Endothelial cell of umbilical vein (primary cell): ENCODE data around the gene PIK3AP1. TPM values are rescaled to one million over a fixed set of nuclear protein-coding genes. Genes with fewer than 3 reads are reported as not detected.
A peak's percentile ranks its signal among the peaks of the same experiment; 100 is the strongest.

Experiments
- BruUV-seq: library from RNA; stranded (reverse); fragments of 400-500 nt; replicated peaks from 2 replicates; lab custom pipeline; 2021; lab: Mats Ljungman, UMichigan
- CTCF ChIA-PET: fragments of 300-600, 350-600 bp; sonication (Branson Sonifier 250); formaldehyde crosslinking; loops from one replicate; lab custom pipeline; 2021; ENCODE audit warnings: antibody characterized with exemption, inconsistent platforms; lab: Charles Lee
- POLR2A ChIA-PET: fragments of 300-600, 350-600 bp; sonication (Branson Sonifier 250); formaldehyde crosslinking; loops from one replicate; lab custom pipeline; 2021; ENCODE audit warnings: antibody characterized with exemption, inconsistent platforms; lab: Charles Lee
- DNase-seq: peaks from one replicate; pipeline ENCODE4 v3.0.0-alpha.2; 2011; ENCODE audit warnings: low read depth, low spot score
- FAIRE-seq: peaks from 2 replicates; lab custom pipeline; 2011; peaks lifted over from hg19 to GRCh38; lab: Jason Lieb, UNC
- H2AFZ ChIP-seq: 2 replicates; pipeline ENCODE4 v1.6.0; 2012; ENCODE audit warnings: low read depth, low read length, control low read depth, inconsistent platforms
- H3K27ac ChIP-seq: 2 replicates; pipeline ENCODE4 v1.5.1; 2011; ENCODE audit warnings: low read depth, mild to moderate bottlenecking, control low read depth, low read length, moderate library complexity; ENCODE audit not compliant: insufficient read depth
- H3K27me3 ChIP-seq, 2 experiments: 2 replicates each; pipeline versions ENCODE4 v1.6.0 to v1.6.1; 2011; ENCODE audit warnings: low read length in 2 of 2, mixed read lengths in 1 of 2; ENCODE audit not compliant: control insufficient read depth in 2 of 2, insufficient read depth in 2 of 2
- H3K36me3 ChIP-seq, 2 experiments: 2 replicates in 1 of 2; 3 replicates in 1 of 2; pipeline ENCODE4 v1.5.1; 2011; ENCODE audit warnings: low read length in 2 of 2, mild to moderate bottlenecking in 1 of 2, moderate library complexity in 1 of 2; ENCODE audit not compliant: control insufficient read depth in 2 of 2, insufficient read depth in 2 of 2; ENCODE audit errors: extremely low read depth in 1 of 2
- H3K4me1 ChIP-seq: 3 replicates; pipeline ENCODE4 v1.5.1; 2011; ENCODE audit warnings: mild to moderate bottlenecking, low read length; ENCODE audit not compliant: control insufficient read depth, insufficient read depth; ENCODE audit errors: extremely low read depth
- H3K4me2 ChIP-seq: 2 replicates; pipeline ENCODE4 v1.6.1; 2011; ENCODE audit warnings: low read length, control low read depth, mixed read lengths; ENCODE audit not compliant: insufficient read depth
- H3K4me3 ChIP-seq, 3 experiments: fragments of 200-600 bp in 1 of 3; sonication (generic), shearing (Covaris generic) in 1 of 3; replicated peaks in 1 of 3; 2 replicates each; pipeline ENCODE4 v1.5.1; 2011 to 2016; ENCODE audit warnings: control low read depth in 3 of 3, low read length in 3 of 3, mild to moderate bottlenecking in 2 of 3, inconsistent platforms in 1 of 3, low read depth in 1 of 3, moderate library complexity in 1 of 3; ENCODE audit not compliant: insufficient read depth in 1 of 3
- H3K79me2 ChIP-seq: 2 replicates; pipeline ENCODE4 v1.6.0; 2012; ENCODE audit warnings: low read length, inconsistent platforms; ENCODE audit not compliant: control insufficient read depth, insufficient read depth
- H3K9ac ChIP-seq: replicated peaks from 2 replicates; pipeline ENCODE3; 2011; ENCODE audit warnings: low read length, control low read depth; ENCODE audit not compliant: insufficient read depth; ENCODE audit errors: extremely low read depth
- H3K9me1 ChIP-seq: replicated peaks from 3 replicates; pipeline ENCODE4 v1.6.0; 2011; ENCODE audit warnings: mild to moderate bottlenecking, low read length; ENCODE audit not compliant: control insufficient read depth, insufficient read depth; ENCODE audit errors: extremely low read depth
- H3K9me3 ChIP-seq: replicated peaks from 2 replicates; pipeline ENCODE4 v1.5.1; 2012; ENCODE audit warnings: low read length, inconsistent platforms; ENCODE audit not compliant: control insufficient read depth, insufficient read depth
- H4K20me1 ChIP-seq: replicated peaks from 2 replicates; pipeline ENCODE3; 2011; ENCODE audit warnings: mild to moderate bottlenecking, low read length; ENCODE audit not compliant: control insufficient read depth, insufficient read depth; ENCODE audit errors: extremely low read depth
- EZH2 ChIP-seq: IDR thresholded peaks from 2 replicates; pipeline ENCODE4 v1.6.1; 2012; ENCODE audit warnings: borderline replicate concordance, low read depth, mild to moderate bottlenecking, moderate library complexity, low read length, inconsistent platforms; ENCODE audit not compliant: severe bottlenecking
- FOS ChIP-seq: IDR thresholded peaks from 2 replicates; pipeline ENCODE4 v1.6.1; 2011; ENCODE audit warnings: mild to moderate bottlenecking, low read length, moderate library complexity, borderline replicate concordance; ENCODE audit not compliant: insufficient read depth
- GATA2 ChIP-seq: IDR thresholded peaks from 2 replicates; pipeline ENCODE4 v1.7.0; 2011; ENCODE audit warnings: low read depth, mild to moderate bottlenecking, moderate library complexity, mixed read lengths, low read length; ENCODE audit not compliant: insufficient read length, insufficient read depth
- JUN ChIP-seq: IDR thresholded peaks from 2 replicates; pipeline ENCODE4 v1.6.1; 2011; ENCODE audit warnings: borderline replicate concordance, low read depth; ENCODE audit not compliant: insufficient read length, insufficient read depth
- MYC ChIP-seq: IDR thresholded peaks from one replicate; pipeline ENCODE4 v1.6.1; 2011; ENCODE audit warnings: mild to moderate bottlenecking, low read depth, low read length
- POLR2A ChIP-seq: IDR thresholded peaks from 2 replicates; pipeline ENCODE4 v1.6.1; 2012; ENCODE audit warnings: low read depth, mild to moderate bottlenecking, control low read depth, low read length
- dilution Hi-C: fragments of 300-500 bp; cut with MboI; formaldehyde crosslinking; loops from one replicate; pipeline ENCODE4 v1.15.0; 2019; ENCODE audit warnings: low sequenced_read_pairs; ENCODE audit not compliant: extremely low pct_ligation_motif_present
- intact Hi-C: fragments of 100-400 bp; cut with micrococcal nuclease; formaldehyde crosslinking; loops from one replicate; pipeline ENCODE4 v1.10.0; 2022
- polyA plus RNA-seq, 4 experiments: library from polyadenylated mRNA; depleted of rRNA in 3 of 4; stranded (reverse) in 3 of 4; unstranded in 1 of 4; fragments of >200 nt; gene quantifications; 2 replicates each; pipeline versions ENCODE4 v1.2.1 to v1.2.3, GENCODE V29; 2011 to 2012; ENCODE audit warnings: missing spikeins in 1 of 4
- total RNA-seq: library from RNA; stranded (reverse); gene quantifications from 2 replicates; pipeline ENCODE4 v1.2.3, GENCODE V29; 2021
- TF ChIP-seq, protein P1 (sequence below): IDR thresholded peaks from 2 replicates; pipeline ENCODE4 v1.6.1; 2011; ENCODE audit not compliant: insufficient read depth, insufficient read length

Gene PIK3AP1
- total and polyA plus RNA-seq, 2 donors (not counting 3 experiments of a cell fraction or from before 2014, with no cell fraction given): 0.04 TPM; not detected in 1

DNA sequence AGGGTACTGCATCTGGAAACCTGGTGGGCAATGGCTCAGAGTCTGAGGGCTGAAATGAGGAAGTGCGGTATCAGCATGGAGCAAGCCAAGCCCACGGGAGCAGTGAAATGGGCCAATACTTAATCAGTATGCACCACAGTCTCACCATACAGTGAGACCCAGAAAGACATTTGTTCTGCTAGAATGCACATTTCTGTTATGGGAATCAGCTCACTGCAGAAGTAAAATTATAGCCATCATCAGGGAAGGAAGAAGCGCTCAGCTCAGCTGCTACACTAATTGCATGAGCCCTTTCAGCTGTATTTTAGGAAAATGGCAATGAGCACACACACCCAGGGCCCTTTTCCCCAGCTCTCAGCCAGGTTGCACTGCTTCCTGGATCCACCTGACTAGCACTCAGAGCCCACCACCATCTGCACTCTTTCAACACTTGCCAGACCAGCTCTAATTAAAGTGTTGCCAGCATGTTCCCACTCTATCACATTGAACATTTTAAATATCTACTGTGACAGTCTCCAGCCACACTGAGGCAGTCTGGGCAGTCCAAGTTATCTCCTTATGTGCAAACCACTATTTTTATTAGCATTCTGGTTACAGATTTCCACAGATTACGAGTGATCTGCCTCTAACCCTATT, 44.2 kb upstream of the PIK3AP1 start:
- CTCF ChIA-PET: interaction anchor here (1.1 to 2.0 kb wide), 5 partner anchors 9 to 308 kb away, joined by 3 to 22 read pairs (median 4); no protein-coding TSS in a partner anchor
- intact Hi-C loops: loop anchor here (1.0 kb wide), 3 partner anchors 66 to 446 kb away; no protein-coding TSS in a partner anchor

GRCh38 chr10:96758423-96758822, 38.1 kb upstream of the PIK3AP1 start:
- Histone ChIP-seq H3K9ac (no peak overlapping the region), H3K9me3 (no peaks in the 10 kb centered on the region), H4K20me1 (no peaks in the 10 kb centered on the region), H3K4me2 (no peak overlapping the region), H2AFZ (no peak overlapping the region), H3K4me3 (no peak overlapping the region), H3K27me3 (peaks cover 0 to 4% of the 10 kb centered on the region in 2 experiments), H3K27ac (no peak overlapping the region), H3K36me3 (no peaks in the 10 kb centered on the region), H3K79me2 (no peaks in the 10 kb centered on the region), H3K4me1 (no peaks in the 10 kb centered on the region), H3K9me1 (no peaks in the 10 kb centered on the region)
- FAIRE-seq: no peak
- ChIA-PET CTCF (interaction anchor here (1.0 kb wide), 2 partner anchors 10 kb away, joined by 3 to 4 read pairs; no protein-coding TSS in a partner anchor), POLR2A (no interaction called here)
- BruUV-seq: no TSS peak
- DNase-seq: no peak
- peak; percentile 17 for TF ChIP-seq FOS
- no peak for TF ChIP-seq MYC
- intact Hi-C loops (no loop called here), dilution Hi-C loops (no loop called here)

More for the DNA sequence above, 44.2 kb upstream of the PIK3AP1 start:
- Histone ChIP-seq H3K9me3 (no peaks in the 10 kb centered on the region), H3K36me3 (no peaks in the 10 kb centered on the region), H3K9ac (no peak overlapping the region), H3K27me3 (no peaks in the 10 kb centered on the region), H4K20me1 (no peaks in the 10 kb centered on the region), H3K9me1 (no peaks in the 10 kb centered on the region), H3K27ac (no peak overlapping the region), H2AFZ (no peak overlapping the region), H3K4me3 (no peak overlapping the region), H3K79me2 (no peaks in the 10 kb centered on the region), H3K4me2 (no peak overlapping the region), H3K4me1 (no peaks in the 10 kb centered on the region)
- FAIRE-seq (no peak), DNase-seq (no peak)
- no TSS peak for BruUV-seq
- dilution Hi-C loops: no loop called here
- no peak for TF ChIP-seq EZH2
- TF ChIP-seq GATA2: no peak
- TF ChIP-seq, protein P1, sequence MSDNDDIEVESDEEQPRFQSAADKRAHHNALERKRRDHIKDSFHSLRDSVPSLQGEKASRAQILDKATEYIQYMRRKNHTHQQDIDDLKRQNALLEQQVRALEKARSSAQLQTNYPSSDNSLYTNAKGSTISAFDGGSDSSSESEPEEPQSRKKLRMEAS: no peak
- no peak for TF ChIP-seq MYC
- TF ChIP-seq POLR2A: no peak
- TF ChIP-seq JUN: no peak
- POLR2A ChIA-PET: no interaction called here
